GM08714 (cell line): Measurements from ENCODE around the gene NOM1.

Experiments
- H3K4me3 ChIP-seq: fragments of 200-500 bp; sonication (Bioruptor generic); 2 replicates; pipeline ENCODE4 v1.5.1; 2014; ENCODE audit warnings: mild to moderate bottlenecking, low read length, inconsistent platforms
- ZNF274 ChIP-seq: IDR thresholded peaks from 2 replicates; pipeline ENCODE4 v1.6.1; 2012; ENCODE audit warnings: mild to moderate bottlenecking, low read depth, low read length

The NOM1 gene

DNA sequence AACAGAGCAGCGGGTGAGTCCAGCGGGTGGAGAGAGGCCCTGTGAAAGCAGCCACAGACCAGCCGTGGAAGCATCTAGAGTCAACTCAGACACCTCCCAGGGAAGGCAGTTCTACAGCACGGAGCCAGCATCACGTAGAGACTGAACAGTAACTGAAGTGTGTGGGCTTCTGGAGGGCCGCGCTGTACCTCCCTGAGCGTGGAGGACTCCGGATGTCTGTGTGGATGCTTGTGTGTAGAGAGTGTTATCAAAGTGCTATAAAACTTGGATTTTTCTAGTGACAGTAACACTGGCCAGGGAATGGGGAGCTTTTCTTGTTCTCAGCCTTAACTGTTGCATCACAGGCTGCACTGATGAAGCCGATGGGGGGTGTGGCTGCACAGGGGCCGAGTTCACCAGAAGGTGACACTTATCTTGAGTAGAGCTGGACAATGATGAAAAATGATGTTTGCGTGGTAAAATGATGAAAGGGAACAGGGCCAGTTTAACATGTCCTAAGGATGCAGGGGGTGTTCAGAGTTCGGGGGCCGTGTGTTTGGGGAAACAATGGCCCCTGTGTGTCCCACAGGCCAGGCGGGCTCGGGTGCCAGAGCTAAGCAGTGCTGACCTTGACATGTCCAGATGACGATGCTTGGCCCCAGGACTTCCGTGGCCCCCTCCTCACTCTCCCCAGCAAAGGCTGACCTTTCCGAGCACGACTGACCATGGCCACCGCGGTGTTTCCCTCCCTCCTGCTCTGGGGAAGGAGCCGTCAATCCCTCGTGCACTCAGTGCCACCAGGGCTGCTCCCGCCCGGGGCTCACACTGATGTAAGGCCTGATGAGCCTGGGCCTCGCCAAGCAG lies 39.1 kb downstream of the NOM1 start:
- H3K4me3 ChIP-seq, result no peak overlapping the region
- TF ChIP-seq ZNF274, result no peak

- no peak for TF ChIP-seq ZNF274
- H3K4me3 ChIP-seq, result no peak overlapping the region
These were observed 40.4 kb downstream of the NOM1 start for GRCh38 chr7:156989766-156990535.

- TF ChIP-seq ZNF274, result no peak
- no peak overlapping the region for H3K4me3 ChIP-seq
These were observed 43.8 kb downstream of the NOM1 start for GRCh38 chr7:156993021-156993924.

DNA sequence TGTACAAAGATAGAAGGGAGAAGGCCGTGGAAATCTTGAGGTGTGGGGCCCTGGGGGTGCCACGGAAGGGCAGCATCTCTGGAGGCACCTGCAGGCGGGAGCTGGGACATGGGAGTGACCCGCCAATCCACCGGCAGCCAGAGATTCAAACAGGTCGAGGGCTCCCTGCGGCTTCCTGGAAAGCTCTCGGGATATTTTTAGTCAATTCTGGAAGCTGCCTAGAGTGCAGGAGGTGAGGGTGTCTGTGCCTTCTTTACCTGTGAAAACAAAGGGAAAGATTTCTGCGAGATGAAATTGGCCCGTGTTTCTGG lies 44.4 kb downstream of the NOM1 start:
- no peak for TF ChIP-seq ZNF274
- no peak overlapping the region for H3K4me3 ChIP-seq

DNA sequence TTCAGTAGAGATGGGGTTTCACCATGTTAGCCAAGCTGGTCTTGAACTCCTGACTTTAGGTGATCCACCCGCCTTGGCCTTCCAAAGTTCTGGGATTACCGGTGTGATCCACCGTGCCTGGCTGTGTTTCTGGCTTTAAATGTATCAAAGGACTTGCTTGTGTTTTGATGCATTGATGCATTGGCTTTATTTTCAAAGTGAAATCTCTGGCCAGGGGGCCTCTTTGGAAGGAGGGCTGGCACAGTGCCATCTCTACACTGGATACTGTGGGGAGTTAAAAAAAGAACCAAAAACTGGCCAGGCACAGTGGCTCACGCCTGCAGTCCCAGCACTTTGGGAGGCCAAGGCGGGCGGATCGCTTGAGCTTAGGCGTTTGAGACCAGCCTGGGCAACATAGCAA lies 44.9 kb downstream of the NOM1 start:
- no peak for TF ChIP-seq ZNF274
- no peak overlapping the region for H3K4me3 ChIP-seq

DNA sequence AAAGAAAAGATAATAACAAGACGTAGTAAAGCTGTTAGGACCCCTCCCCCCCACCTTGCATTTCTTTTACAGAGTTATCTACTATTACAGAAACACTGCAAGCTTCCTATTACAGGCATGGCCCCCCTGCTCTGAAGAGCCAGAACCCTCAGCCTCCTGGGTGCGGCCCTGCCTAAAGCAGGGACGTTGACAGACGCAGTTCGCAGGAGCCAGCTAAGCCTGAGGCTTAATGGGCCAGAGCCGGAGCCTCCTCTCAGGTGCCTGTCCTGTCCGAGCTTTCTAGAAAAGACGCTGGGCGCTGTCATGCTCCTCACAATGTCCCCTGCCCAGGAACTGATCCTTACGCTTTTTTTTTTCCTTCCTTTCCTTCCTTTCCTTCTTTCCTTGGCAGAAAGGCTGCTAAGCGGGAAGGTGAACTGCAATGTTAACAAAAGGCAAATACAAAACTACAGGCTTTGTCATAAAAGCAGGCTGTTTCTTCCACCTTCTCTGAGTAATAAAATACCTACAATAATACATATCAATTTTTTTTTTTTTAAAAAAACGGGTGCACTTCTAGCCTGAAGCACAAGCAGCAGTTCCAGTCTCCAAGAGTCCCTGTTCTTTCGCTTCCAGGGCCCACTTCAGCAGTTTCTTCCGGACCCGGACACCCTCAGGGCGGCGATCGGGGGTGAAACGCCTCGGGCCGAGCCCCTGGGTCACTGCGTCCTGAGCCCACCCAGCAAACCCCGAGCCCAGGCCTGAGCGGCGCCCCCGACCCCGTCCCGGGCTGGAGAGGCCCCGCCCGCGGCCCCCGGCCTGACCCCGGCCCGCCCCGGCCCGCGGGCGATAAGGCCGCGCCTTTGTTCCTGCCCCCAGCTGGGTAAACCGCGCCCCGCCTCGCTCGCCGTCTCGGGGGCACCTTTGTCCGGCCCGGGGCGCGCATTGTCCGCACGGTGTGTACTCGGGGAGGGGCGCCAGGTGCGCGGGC lies 49.8 kb downstream of the NOM1 start:
- peak overlapping the region; percentile 49 for H3K4me3 ChIP-seq

DNA sequence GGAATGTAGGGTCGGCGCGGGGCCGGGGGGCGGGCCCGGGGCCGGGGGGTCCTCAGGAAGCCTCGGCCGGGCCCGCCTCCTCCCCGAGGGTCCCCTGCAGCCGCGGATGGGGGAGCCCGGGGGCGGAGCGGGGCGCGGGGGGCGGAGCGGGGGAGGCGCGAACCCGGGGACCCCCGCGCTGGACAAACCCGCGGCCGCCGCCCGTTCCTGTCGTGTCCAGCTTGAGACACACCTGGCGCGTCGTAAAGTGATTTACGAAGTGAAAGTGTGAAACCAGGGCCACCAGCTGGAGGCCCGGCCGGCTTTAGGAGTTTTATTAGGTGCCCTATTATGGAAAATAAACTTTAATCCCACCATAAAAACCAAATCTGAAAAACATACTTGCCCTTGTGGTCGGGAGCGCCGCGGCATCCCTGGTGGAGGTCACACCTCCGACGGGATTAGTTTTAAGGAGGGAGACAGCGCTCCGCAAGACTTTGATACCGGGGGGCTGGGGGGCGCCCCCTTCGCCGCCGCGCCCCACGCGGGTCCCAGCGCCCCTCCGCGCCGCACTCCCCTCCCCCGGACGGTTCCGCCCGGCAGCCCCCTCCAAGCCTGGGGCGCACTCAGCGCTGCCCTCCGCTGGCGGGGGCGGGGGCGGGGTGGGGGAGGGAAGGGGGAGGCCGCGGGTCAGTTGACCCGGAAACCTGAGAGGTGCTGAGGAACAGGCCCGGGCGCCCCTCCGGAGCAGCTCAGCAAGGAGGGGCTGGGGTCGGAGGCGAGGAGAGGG lies 50.6 kb downstream of the NOM1 start:
- TF ChIP-seq ZNF274, result no peak
- H3K4me3 ChIP-seq, result peak overlapping the region; percentile 80

More for the DNA sequence above, 49.8 kb downstream of the NOM1 start:
- TF ChIP-seq ZNF274, result no peak

DNA sequence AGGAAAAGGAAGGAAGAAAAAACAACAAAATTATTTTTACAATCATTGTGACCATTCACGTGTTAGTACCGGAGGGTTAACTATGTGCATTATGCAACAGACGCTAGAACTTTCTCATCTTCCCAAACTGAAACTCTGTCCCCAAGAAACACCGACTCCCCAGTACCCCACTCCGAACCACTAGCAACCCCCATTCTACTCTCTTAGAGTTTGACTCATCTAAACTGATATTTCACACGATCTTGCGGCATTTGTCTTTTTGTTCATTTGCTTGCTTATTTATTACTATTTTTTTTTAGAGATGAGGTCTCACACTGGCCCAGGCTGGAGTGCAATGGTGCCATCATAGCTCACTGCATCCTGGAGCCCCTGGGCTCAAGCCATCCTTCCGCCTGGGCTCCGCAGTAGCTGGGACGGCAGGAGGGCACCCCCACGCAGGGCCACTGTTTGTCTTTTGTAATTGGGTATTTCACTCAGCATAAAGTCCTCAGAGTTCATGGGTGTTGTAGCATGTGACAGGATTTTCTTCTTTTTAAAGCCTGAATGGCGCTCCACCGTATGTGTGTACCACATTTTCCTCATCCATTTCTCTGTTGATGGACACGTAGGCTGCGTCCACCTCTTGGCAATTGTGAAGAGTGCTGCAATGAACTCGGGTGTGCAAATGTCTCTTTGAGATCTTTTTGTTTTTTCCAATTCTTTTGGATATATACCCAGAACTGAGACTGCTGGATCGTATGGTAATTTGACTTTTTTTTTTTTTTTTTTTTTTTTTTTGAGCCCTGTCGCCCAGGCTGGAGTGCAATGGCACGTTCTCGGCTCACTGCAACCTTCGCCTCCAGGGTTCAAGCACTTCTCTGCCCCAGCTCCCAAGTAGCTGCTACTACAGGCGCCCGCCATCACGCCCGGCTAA lies 51.5 kb downstream of the NOM1 start:
- H3K4me3 ChIP-seq, result peak overlapping the region; percentile 55; the same call in 1 of the 2 replicates
- no peak for TF ChIP-seq ZNF274

- no peak overlapping the region; the same call in 1 of the 2 replicates for H3K4me3 ChIP-seq
- no peak for TF ChIP-seq ZNF274
These were observed 52.7 kb downstream of the NOM1 start for GRCh38 chr7:157001920-157002818.

GRCh38 chr7:157002819-157003421 lies 53.4 kb downstream of the NOM1 start:
- no peak overlapping the region; the same call in 1 of the 2 replicates for H3K4me3 ChIP-seq
- no peak for TF ChIP-seq ZNF274
